Fibroblast of lung (primary cell): Measurements from ENCODE around the gene TSHZ2.

Source experiments
- CTCF ChIP-seq, 2 donors: IDR thresholded peaks in 1 of 2; conservative IDR thresholded peaks in 1 of 2; 1 replicate in 1 of 2; 2 replicates in 1 of 2; pipeline ENCODE4 v1.5.1; 2011 to 2012; ENCODE audit warnings: low read length in 2 of 2, control low read depth in 1 of 2, inconsistent platforms in 1 of 2, low read depth in 1 of 2, mild to moderate bottlenecking in 1 of 2
- EZH2 ChIP-seq: IDR thresholded peaks from 2 replicates; pipeline ENCODE4 v1.5.1; 2012; ENCODE audit warnings: low read length, control low read depth, mild to moderate bottlenecking; ENCODE audit errors: missing control alignments

DNA sequence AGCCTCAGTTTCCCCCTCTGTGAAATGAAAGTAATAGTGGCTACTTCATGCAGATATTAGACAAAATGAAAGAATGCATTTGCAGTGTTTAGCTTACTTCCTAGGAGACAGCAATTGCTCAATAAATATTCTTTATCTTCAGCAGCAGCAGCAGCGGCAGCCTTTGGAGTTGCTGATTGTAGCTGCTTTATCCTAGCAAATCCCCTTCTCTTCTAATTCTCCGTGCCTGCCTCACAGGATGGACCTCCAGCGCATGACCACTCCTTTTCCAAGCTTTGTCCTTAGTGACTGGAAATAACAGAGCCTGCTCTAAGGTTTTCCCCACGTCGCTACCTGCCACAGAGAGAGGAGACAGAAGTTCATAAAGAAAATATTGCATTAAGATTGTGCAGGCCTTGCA, 279.8 kb downstream of the TSHZ2 start:
- no peak for TF ChIP-seq CTCF (conservative IDR thresholded peaks at IDR 0.05 in 1 of 2, IDR thresholded peaks at IDR 0.05 in 1 of 2; ENCODE audit: low read depth in 1 of 2, low read length in 2 of 2)
- TF ChIP-seq EZH2 = no peak
